Brain microvascular endothelial cell (primary cell): ENCODE data around the gene EFCC1.

Source experiments
- DNase-seq: peaks from one replicate; pipeline ENCODE4 v3.0.0-alpha.2; 2020
- H3K27ac ChIP-seq: fragments of 250-450 bp; sonication (Bioruptor Pico); 2 replicates; pipeline ENCODE4 v1.5.1; 2020; ENCODE audit warnings: mild to moderate bottlenecking, moderate library complexity
- H3K27me3 ChIP-seq: fragments of 250-450 bp; sonication (Bioruptor Pico); replicated peaks from 2 replicates; pipeline ENCODE4 v1.5.1; 2020; ENCODE audit warnings: mild to moderate bottlenecking
- H3K36me3 ChIP-seq: fragments of 250-450 bp; sonication (Bioruptor Pico); replicated peaks from 2 replicates; pipeline ENCODE4 v1.5.1; 2020; ENCODE audit warnings: mild to moderate bottlenecking
- H3K4me3 ChIP-seq: 2 replicates; pipeline ENCODE4 v1.5.1; 2011; ENCODE audit warnings: low read depth, mild to moderate bottlenecking, control low read depth, low read length, moderate library complexity
- in situ Hi-C: cut with HindIII; loops from 2 replicates; pipeline ENCODE4 v1.10.0; 2017; ENCODE audit warnings: low sequenced_read_pairs, low pct_ligation_motif_present
- TF ChIP-seq, protein P1 (sequence below): IDR thresholded peaks from 2 replicates; pipeline ENCODE4 v1.5.1; 2011; ENCODE audit warnings: low read depth, mild to moderate bottlenecking, moderate library complexity, low read length, control low read depth, inconsistent platforms; ENCODE audit errors: missing control alignments

Gene EFCC1

GRCh38 chr3:129022114-129023007, 21.3 kb downstream of the EFCC1 start:
- TF ChIP-seq, protein P1, sequence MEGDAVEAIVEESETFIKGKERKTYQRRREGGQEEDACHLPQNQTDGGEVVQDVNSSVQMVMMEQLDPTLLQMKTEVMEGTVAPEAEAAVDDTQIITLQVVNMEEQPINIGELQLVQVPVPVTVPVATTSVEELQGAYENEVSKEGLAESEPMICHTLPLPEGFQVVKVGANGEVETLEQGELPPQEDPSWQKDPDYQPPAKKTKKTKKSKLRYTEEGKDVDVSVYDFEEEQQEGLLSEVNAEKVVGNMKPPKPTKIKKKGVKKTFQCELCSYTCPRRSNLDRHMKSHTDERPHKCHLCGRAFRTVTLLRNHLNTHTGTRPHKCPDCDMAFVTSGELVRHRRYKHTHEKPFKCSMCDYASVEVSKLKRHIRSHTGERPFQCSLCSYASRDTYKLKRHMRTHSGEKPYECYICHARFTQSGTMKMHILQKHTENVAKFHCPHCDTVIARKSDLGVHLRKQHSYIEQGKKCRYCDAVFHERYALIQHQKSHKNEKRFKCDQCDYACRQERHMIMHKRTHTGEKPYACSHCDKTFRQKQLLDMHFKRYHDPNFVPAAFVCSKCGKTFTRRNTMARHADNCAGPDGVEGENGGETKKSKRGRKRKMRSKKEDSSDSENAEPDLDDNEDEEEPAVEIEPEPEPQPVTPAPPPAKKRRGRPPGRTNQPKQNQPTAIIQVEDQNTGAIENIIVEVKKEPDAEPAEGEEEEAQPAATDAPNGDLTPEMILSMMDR: no peak
- no peak for DNase-seq
- no peak overlapping the region for H3K4me3 ChIP-seq
- in situ Hi-C loops: no loop called here
- no peak overlapping the region for H3K27ac ChIP-seq
- H3K27me3 ChIP-seq: no peaks in the 10 kb centered on the region
- no peaks in the 10 kb centered on the region for H3K36me3 ChIP-seq

GRCh38 chr3:129023008-129023358, 21.9 kb downstream of the EFCC1 start:
- TF ChIP-seq, protein P1: no peak
- H3K4me3 ChIP-seq: no peak overlapping the region
- no peak for DNase-seq
- in situ Hi-C loops: no loop called here
- no peaks in the 10 kb centered on the region for H3K27me3 ChIP-seq
- no peaks in the 10 kb centered on the region for H3K36me3 ChIP-seq
- H3K27ac ChIP-seq: no peak overlapping the region

DNA sequence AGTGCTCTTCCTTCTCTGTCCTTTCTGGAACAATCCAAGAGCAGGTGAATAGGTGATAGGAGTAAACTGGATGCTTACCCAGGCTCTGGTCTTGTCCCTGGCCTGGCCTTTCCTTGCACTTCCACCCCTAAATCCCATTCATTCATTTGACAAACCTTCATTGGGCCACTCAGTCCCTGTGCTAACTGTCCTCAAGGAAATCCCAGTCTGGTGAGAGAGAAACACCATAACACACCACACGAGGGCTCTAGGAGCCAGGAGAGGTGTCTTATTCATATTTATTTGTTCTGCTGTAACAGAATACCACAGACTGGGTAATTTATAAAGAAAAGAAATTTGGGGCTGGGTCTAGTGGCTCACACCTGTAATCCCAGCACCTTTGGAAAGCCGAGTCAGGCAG, 22.8 kb downstream of the EFCC1 start:
- Histone ChIP-seq H3K36me3 (no peaks in the 10 kb centered on the region), H3K4me3 (no peak overlapping the region), H3K27me3 (no peaks in the 10 kb centered on the region), H3K27ac (no peak overlapping the region)
- DNase-seq: no peak
- in situ Hi-C loops: no loop called here
- TF ChIP-seq, protein P1: peak; percentile 46

DNA sequence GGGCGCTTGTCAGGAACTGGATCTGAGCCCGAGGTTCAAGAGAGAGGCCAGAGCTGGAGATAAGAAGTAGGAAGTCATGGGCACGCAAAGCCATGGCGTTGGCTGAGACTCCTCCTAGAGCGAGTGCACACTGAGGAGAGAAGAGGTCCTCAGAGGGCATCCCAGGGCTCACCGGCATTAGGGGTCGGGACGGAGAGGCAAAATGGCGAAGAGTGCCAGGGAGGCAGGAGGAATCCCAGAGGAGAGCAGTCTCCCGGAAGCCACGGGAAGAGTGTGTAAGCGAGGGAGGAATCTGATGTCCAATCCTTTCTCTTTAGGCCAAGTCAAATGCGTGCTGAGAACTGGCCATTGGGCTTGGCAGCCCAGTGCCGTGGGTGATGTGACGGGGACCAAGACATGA, 24.0 kb downstream of the EFCC1 start:
- H3K27me3 ChIP-seq: no peaks in the 10 kb centered on the region
- no peak overlapping the region for H3K4me3 ChIP-seq
- no peaks in the 10 kb centered on the region for H3K36me3 ChIP-seq
- no peak for DNase-seq
- H3K27ac ChIP-seq: no peak overlapping the region
- in situ Hi-C loops: no loop called here
- TF ChIP-seq, protein P1: no peak

DNA sequence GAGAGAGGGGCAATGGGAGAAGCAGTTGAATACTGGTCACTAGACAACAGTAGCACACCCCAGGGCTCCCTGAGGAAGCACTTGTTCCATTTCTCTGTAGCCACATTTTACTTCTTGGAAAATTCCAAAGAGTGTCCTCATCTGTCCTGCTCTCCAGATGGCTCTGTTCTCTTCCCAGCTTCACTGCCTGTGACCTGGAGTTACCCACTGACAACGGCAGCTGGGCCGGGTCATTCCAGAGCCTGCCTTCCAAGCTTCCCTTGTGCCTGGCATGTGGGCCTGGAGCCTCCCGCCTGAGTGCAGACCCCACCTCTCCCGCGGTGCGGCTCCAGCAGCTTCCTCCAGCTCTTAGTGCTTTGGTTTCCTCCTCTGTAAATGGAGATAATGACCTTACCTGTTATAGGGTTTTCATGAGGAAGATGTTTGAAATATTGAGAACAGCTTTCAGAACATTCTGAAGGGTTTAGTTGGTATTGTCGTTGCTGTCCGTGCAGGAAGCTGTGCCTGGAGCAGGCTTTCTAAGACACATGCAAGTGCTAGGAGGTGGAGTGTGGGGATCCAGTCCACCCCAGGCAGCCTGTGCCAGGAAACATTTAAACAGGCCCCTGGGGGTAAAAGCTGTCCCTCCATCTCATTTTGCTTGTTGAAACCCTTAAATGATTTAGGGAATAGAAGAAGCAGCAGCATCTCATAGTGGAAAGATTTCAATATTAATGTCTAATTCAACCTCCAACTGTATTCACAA, 24.8 kb downstream of the EFCC1 start:
- in situ Hi-C loops: no loop called here
- Histone ChIP-seq H3K27me3 (no peaks in the 10 kb centered on the region), H3K36me3 (no peaks in the 10 kb centered on the region), H3K4me3 (no peak overlapping the region), H3K27ac (no peak overlapping the region)
- TF ChIP-seq, protein P1: no peak
- DNase-seq: no peak
